Measurements from ENCODE around the gene CAMK1D.

The CAMK1D gene

DNA sequence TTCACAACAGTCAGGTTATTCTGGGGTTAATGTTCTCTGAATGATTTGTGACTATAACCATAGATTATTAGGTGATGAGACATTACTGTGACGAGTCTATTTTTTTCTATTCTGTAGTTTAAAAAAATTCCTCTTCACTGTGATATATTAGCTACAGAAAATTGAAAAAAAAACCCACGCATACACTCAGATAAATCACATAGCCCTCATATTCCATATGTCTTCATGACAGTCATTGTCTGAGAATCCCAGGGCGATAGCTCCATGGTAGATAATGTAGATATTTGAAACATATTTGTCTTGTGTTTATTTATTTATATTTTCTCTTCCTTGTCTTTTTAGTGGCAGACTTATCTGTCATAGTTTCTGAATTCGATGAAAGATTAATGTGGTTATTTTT is 110.0 kb downstream of the CAMK1D start:
- H3K4me3 ChIP-seq (ENCODE audit: low read depth, low read length), result no peak overlapping the region
- DNase-seq (ENCODE audit: low read depth), result no peak
- TF ChIP-seq, protein P1, sequence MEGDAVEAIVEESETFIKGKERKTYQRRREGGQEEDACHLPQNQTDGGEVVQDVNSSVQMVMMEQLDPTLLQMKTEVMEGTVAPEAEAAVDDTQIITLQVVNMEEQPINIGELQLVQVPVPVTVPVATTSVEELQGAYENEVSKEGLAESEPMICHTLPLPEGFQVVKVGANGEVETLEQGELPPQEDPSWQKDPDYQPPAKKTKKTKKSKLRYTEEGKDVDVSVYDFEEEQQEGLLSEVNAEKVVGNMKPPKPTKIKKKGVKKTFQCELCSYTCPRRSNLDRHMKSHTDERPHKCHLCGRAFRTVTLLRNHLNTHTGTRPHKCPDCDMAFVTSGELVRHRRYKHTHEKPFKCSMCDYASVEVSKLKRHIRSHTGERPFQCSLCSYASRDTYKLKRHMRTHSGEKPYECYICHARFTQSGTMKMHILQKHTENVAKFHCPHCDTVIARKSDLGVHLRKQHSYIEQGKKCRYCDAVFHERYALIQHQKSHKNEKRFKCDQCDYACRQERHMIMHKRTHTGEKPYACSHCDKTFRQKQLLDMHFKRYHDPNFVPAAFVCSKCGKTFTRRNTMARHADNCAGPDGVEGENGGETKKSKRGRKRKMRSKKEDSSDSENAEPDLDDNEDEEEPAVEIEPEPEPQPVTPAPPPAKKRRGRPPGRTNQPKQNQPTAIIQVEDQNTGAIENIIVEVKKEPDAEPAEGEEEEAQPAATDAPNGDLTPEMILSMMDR (IDR thresholded peaks at IDR 0.05; ENCODE audit: insufficient read depth, low read depth, low read length, missing control alignments), result no peak

DNA sequence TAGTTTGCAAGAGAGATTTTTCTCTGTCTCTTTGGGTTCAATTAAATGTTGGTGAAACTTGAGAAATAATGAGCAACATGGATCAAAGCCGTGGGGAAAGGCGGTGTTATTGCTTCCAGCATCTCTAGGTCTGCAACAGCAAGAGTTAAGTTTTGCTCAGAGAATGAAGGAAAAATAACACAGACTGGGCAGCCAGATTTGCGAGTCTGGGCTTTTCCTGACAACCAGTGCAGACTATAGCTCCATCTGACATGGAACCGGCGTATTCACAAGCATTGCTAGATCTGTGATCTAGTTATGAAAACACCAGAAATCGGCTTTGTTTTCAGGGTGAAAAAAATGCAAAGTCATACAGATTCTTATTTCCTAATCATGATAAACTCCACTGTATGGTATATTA is 110.4 kb downstream of the CAMK1D start:
- TF ChIP-seq, protein P1 (IDR thresholded peaks at IDR 0.05; ENCODE audit: insufficient read depth, low read depth, low read length, missing control alignments), result no peak
- no peak overlapping the region for H3K4me3 ChIP-seq (ENCODE audit: low read depth, low read length)
- no peak for DNase-seq (ENCODE audit: low read depth)

DNA sequence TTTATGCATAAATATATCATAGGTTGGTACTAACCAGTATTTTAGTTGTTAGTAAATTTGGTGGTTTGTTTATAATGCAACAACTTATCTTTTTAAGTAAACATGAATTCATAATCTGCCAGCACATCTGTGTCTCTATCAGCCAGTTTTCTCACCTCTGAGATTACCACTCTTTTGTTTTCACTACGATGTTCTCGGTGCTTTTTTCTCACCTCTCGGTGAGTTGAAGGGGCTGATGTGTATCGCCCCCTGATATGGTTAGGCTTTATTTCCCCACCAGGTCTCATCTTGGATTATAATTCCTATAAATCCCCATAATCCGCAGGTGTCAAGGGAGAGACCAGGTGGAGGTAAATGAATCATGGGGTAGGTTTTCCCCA is 114.1 kb downstream of the CAMK1D start:
- no peak overlapping the region for H3K4me3 ChIP-seq (ENCODE audit: low read depth, low read length)
- peak; percentile 60 for DNase-seq (ENCODE audit: low read depth)
- TF ChIP-seq, protein P1 (IDR thresholded peaks at IDR 0.05; ENCODE audit: insufficient read depth, low read depth, low read length, missing control alignments), result no peak

DNA sequence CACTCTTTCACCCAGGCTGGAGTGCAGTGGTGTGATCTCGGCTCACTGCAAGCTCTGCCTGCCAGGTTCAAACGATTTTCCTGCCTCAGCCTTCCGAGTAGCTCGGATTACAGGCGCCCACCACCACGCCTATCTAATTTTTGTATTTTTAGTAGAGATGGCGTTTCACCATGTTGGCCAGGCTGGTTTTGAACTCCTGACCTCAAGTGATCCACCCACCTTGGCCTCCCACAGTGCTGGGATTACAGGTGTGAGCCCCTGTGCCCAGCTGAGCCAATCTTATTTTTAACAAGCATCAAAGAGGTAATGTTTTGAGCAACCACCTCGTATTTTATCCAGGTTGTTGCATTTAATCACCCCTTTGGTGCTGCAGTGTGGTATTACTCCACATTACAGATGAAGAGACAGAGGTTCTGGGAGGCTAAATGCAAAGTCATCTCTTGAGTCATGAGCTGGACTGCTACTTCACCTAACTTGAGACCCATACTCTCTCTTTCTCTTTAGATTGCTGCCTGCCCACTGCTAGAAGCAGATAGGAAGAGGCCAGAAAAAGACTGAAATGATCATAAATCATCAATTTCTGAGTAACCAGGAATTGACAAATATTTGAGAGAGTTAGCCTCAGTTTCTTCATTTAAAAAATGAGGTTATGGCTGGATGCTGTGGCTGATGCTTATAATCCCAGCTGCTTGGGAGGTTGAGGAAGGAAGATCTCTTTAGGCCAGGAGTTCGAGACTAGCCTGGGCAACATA is 116.2 kb downstream of the CAMK1D start:
- peak; percentile 55 for DNase-seq (ENCODE audit: low read depth)
- TF ChIP-seq, protein P1 (IDR thresholded peaks at IDR 0.05; ENCODE audit: insufficient read depth, low read depth, low read length, missing control alignments), result no peak
- H3K4me3 ChIP-seq (ENCODE audit: low read depth, low read length), result no peak overlapping the region

DNA sequence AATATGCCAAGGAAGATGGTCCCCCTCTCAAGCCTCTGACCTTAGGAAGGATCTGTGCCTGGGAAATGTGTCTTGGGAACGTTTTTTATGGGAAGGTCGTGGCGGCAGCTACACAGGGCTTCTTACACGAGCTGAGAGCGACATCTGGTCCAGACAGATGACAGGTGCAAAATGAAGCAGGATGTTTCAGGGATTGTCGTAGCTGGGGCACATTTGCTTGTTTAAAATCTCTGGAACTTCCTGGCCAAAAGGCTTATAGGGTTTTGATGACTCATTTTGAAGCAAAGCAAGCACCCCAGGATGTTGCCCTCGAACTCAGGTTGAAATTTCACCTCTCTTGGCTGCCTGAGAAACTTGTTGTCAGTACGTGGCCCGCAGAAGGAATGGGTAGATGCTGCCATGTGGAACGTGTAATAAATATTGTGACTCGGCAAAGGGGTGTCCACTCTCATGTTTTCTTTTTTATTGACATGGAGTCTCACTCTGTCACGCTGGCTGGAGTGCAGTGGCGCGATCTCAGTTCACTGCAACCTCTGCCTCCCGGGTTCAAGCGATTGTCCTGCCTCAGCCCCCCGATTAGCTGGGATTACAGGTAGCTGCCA is 117.5 kb downstream of the CAMK1D start:
- DNase-seq (ENCODE audit: low read depth), result peak; percentile 83
- H3K4me3 ChIP-seq (ENCODE audit: low read depth, low read length), result no peak overlapping the region
- TF ChIP-seq, protein P1 (IDR thresholded peaks at IDR 0.05; ENCODE audit: insufficient read depth, low read depth, low read length, missing control alignments), result no peak

DNA sequence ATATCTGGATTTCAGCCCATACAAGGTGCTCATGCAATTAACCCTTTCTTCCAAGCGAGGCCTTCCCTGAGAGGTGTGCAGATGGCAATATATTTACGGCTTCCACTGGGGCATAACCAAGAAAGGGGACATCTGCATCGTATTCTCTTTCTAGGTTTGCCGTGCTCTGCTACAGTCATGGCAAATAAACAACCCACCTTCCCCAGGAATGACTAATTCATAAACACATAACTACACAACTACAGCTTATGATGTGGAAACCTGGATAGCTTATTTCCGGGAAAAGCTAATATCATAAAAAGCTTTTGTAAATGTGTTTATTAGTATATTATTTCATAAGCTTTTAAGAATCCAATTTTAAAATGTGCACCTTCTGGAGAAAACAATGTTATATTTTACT is 120.0 kb downstream of the CAMK1D start:
- no peak overlapping the region for H3K4me3 ChIP-seq (ENCODE audit: low read depth, low read length)
- TF ChIP-seq, protein P1 (IDR thresholded peaks at IDR 0.05; ENCODE audit: insufficient read depth, low read depth, low read length, missing control alignments), result no peak
- no peak for DNase-seq (ENCODE audit: low read depth)
